Measurements from ENCODE around the gene PLAAT1. TPM values are rescaled to one million over a fixed set of nuclear protein-coding genes. Genes with fewer than 3 reads are reported as not detected.
A peak's percentile ranks its signal among the peaks of the same experiment; 100 is the strongest.

Gene PLAAT1
- total RNA-seq, 1 experiment from 2014 or later: 3.9 TPM

DNA sequence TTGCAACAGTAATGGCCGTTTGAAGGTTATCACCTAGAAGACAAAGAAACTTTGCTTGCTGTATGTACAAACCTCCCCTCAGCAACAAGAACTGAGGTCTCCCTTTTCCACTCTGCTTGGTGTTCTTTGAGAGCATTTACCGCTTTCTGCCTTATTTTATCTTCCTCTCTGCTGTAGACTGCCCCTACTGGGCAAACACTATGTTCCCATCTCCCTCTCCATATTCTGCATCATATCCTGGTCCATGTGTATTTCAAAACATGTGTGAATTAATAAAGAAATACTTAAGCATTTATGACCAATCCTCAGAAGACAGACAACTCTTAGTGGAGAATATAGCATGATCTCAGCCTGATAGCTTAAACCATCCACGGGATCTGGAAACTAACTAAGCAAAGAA, 73.1 kb downstream of the PLAAT1 start:
- DNase-seq (ENCODE audit: low spot score): no peak
- ATAC-seq: peak; percentile 78
- no peaks in the 10 kb centered on the region for H3K36me3 Mint-ChIP-seq
- H3K27ac Mint-ChIP-seq: no peak overlapping the region
- no peaks in the 10 kb centered on the region for H3K9me3 Mint-ChIP-seq
- H3K27me3 Mint-ChIP-seq (ENCODE audit: low read depth): no peaks in the 10 kb centered on the region
- CTCF ChIA-PET: no interaction called here
- TF ChIP-seq ZNF121 (CRISPR knock-in tag; IDR thresholded peaks at IDR 0.05) (no peak), SOX15 (CRISPR knock-in tag; IDR thresholded peaks at IDR 0.05) (no peak), SMAD3 (CRISPR knock-in tag; IDR thresholded peaks at IDR 0.05; ENCODE audit: borderline replicate concordance) (no peak), FOXP1 (CRISPR knock-in tag; IDR thresholded peaks at IDR 0.05; ENCODE audit: borderline replicate concordance) (no peak)
- TF ChIP-seq, protein P1, sequence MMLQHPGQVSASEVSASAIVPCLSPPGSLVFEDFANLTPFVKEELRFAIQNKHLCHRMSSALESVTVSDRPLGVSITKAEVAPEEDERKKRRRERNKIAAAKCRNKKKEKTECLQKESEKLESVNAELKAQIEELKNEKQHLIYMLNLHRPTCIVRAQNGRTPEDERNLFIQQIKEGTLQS (CRISPR knock-in tag; conservative IDR thresholded peaks at IDR 0.05): no peak
- TF ChIP-seq, protein P2, sequence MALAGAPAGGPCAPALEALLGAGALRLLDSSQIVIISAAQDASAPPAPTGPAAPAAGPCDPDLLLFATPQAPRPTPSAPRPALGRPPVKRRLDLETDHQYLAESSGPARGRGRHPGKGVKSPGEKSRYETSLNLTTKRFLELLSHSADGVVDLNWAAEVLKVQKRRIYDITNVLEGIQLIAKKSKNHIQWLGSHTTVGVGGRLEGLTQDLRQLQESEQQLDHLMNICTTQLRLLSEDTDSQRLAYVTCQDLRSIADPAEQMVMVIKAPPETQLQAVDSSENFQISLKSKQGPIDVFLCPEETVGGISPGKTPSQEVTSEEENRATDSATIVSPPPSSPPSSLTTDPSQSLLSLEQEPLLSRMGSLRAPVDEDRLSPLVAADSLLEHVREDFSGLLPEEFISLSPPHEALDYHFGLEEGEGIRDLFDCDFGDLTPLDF (CRISPR knock-in tag; IDR thresholded peaks at IDR 0.05): no peak
- TF ChIP-seq, protein P3, sequence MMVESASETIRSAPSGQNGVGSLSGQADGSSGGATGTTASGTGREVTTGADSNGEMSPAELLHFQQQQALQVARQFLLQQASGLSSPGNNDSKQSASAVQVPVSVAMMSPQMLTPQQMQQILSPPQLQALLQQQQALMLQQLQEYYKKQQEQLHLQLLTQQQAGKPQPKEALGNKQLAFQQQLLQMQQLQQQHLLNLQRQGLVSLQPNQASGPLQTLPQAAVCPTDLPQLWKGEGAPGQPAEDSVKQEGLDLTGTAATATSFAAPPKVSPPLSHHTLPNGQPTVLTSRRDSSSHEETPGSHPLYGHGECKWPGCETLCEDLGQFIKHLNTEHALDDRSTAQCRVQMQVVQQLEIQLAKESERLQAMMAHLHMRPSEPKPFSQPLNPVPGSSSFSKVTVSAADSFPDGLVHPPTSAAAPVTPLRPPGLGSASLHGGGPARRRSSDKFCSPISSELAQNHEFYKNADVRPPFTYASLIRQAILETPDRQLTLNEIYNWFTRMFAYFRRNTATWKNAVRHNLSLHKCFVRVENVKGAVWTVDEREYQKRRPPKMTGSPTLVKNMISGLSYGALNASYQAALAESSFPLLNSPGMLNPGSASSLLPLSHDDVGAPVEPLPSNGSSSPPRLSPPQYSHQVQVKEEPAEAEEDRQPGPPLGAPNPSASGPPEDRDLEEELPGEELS (CRISPR knock-in tag; IDR thresholded peaks at IDR 0.05): no peak
- H3K4me1 Mint-ChIP-seq: peaks cover 11% of the 10 kb centered on the region
- no peak overlapping the region for H3K4me3 Mint-ChIP-seq
- POLR2A ChIA-PET: no interaction called here

DNA sequence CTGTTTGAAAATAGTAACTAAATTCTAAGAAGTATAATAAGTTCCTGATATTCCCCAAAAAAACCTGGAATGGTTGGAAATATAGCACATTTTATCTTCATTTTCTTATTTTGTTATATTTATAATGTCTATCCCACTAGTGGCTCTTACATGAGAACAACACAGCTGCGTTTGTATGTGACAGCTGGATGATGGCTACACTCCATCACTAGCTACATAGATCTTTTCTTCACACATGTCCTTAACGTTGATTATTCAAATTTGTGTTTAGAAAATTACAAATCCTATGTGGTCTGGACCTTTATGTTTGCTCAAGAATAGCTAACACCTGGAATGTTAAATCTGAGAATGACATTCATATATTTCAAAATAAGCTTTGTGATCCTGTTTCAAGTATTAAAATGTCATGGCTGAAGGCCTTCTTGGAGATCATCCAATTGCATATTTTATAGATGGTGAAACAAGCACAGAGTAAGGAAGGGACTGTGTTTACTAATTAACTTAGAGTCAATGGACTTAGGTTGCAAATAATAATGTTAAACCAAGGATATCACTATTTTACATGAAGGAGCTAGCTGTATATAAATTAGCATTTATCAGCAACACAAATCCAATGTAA, 76.8 kb downstream of the PLAAT1 start:
- TF ChIP-seq, protein P2 (CRISPR knock-in tag; IDR thresholded peaks at IDR 0.05): no peak
- TF ChIP-seq, protein P4, sequence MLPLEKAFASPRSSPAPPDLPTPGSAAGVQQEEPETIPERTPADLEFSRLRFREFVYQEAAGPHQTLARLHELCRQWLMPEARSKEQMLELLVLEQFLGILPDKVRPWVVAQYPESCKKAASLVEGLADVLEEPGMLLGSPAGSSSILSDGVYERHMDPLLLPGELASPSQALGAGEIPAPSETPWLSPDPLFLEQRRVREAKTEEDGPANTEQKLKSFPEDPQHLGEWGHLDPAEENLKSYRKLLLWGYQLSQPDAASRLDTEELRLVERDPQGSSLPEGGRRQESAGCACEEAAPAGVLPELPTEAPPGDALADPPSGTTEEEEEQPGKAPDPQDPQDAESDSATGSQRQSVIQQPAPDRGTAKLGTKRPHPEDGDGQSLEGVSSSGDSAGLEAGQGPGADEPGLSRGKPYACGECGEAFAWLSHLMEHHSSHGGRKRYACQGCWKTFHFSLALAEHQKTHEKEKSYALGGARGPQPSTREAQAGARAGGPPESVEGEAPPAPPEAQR (CRISPR knock-in tag; IDR thresholded peaks at IDR 0.05): no peak
- no peak for TF ChIP-seq CDX4 (CRISPR knock-in tag; IDR thresholded peaks at IDR 0.05; ENCODE audit: borderline replicate concordance)
- H3K36me3 Mint-ChIP-seq: no peaks in the 10 kb centered on the region
- DNase-seq (ENCODE audit: low spot score): no peak
- H3K4me3 Mint-ChIP-seq: no peak overlapping the region
- H3K27me3 Mint-ChIP-seq (ENCODE audit: low read depth): no peaks in the 10 kb centered on the region
- ChIA-PET POLR2A (no interaction called here), CTCF (no interaction called here)
- no peaks in the 10 kb centered on the region for H3K9me3 Mint-ChIP-seq
- H3K4me1 Mint-ChIP-seq: peaks cover 4% of the 10 kb centered on the region
- no peak for ATAC-seq
- no peak overlapping the region for H3K27ac Mint-ChIP-seq

Other genes with a start within 250 kb of the PLAAT1 start
- gene ATP13A5, start 137.5 kb downstream of the PLAAT1 start, total RNA-seq (2021): not detected in 3 replicates

All from WTC11 (cell line).